ENCODE data around the gene JAZF1. TPM values are rescaled to one million over a fixed set of nuclear protein-coding genes. Genes with fewer than 3 reads are reported as not detected.

JAZF1 gene
- total RNA-seq, 1 donor from 2014 or later: 3.1 TPM

- Mint-ChIP-seq H3K4me3 (no peak overlapping the region), H3K27ac (ENCODE audit: unreplicated experiment) (no peak overlapping the region), H3K4me1 (no peaks in the 10 kb centered on the region), H3K27me3 (ENCODE audit: low read depth) (no peaks in the 10 kb centered on the region), H3K9me3 (no peaks in the 10 kb centered on the region), H3K36me3 (ENCODE audit: low read depth) (no peaks in the 10 kb centered on the region)
- TF ChIP-seq CTCF (conservative IDR thresholded peaks at IDR 0.05): no peak
- no peak for DNase-seq (ENCODE audit: low read depth, low spot score)
Measured at GRCh38 chr7:27947586-27948278, 232.9 kb downstream of the JAZF1 start.

- Mint-ChIP-seq H3K4me1 (no peaks in the 10 kb centered on the region), H3K27ac (ENCODE audit: unreplicated experiment) (no peak overlapping the region), H3K36me3 (ENCODE audit: low read depth) (no peaks in the 10 kb centered on the region), H3K9me3 (no peaks in the 10 kb centered on the region), H3K27me3 (ENCODE audit: low read depth) (no peaks in the 10 kb centered on the region), H3K4me3 (no peak overlapping the region)
- no peak for TF ChIP-seq CTCF (conservative IDR thresholded peaks at IDR 0.05)
- DNase-seq (ENCODE audit: low read depth, low spot score): no peak
Measured at GRCh38 chr7:27946351-27946750, 234.2 kb downstream of the JAZF1 start.

GRCh38 chr7:27945058-27945795 is 235.4 kb downstream of the JAZF1 start:
- no peak for TF ChIP-seq CTCF (conservative IDR thresholded peaks at IDR 0.05)
- H3K9me3 Mint-ChIP-seq: no peaks in the 10 kb centered on the region
- H3K27ac Mint-ChIP-seq (ENCODE audit: unreplicated experiment): no peak overlapping the region
- H3K4me1 Mint-ChIP-seq: no peaks in the 10 kb centered on the region
- H3K36me3 Mint-ChIP-seq (ENCODE audit: low read depth): no peaks in the 10 kb centered on the region
- no peak overlapping the region for H3K4me3 Mint-ChIP-seq
- DNase-seq (ENCODE audit: low read depth, low spot score): no peak
- H3K27me3 Mint-ChIP-seq (ENCODE audit: low read depth): no peaks in the 10 kb centered on the region

- no peaks in the 10 kb centered on the region for H3K4me1 Mint-ChIP-seq
- no peak overlapping the region for H3K27ac Mint-ChIP-seq (ENCODE audit: unreplicated experiment)
- H3K9me3 Mint-ChIP-seq: no peaks in the 10 kb centered on the region
- H3K36me3 Mint-ChIP-seq (ENCODE audit: low read depth): no peaks in the 10 kb centered on the region
- no peaks in the 10 kb centered on the region for H3K27me3 Mint-ChIP-seq (ENCODE audit: low read depth)
- no peak for DNase-seq (ENCODE audit: low read depth, low spot score)
- TF ChIP-seq CTCF (conservative IDR thresholded peaks at IDR 0.05): no peak
- no peak overlapping the region for H3K4me3 Mint-ChIP-seq
Measured at GRCh38 chr7:27944643-27945042, 236.0 kb downstream of the JAZF1 start.

- no peak overlapping the region for H3K27ac Mint-ChIP-seq (ENCODE audit: unreplicated experiment)
- H3K9me3 Mint-ChIP-seq: no peaks in the 10 kb centered on the region
- H3K27me3 Mint-ChIP-seq (ENCODE audit: low read depth): no peaks in the 10 kb centered on the region
- no peaks in the 10 kb centered on the region for H3K36me3 Mint-ChIP-seq (ENCODE audit: low read depth)
- TF ChIP-seq CTCF (conservative IDR thresholded peaks at IDR 0.05): no peak
- no peak for DNase-seq (ENCODE audit: low read depth, low spot score)
- no peak overlapping the region for H3K4me3 Mint-ChIP-seq
- H3K4me1 Mint-ChIP-seq: no peaks in the 10 kb centered on the region
Measured at GRCh38 chr7:27943241-27943640, 237.4 kb downstream of the JAZF1 start.
